ENCODE results near the gene CDRT4.

GRCh38 chr17:15453246-15453645, 14.2 kb downstream of the CDRT4 start:
- TF ChIP-seq CTCF (conservative IDR thresholded peaks at IDR 0.05): no peak
- no peak for TF ChIP-seq EZH2 (IDR thresholded peaks at IDR 0.05; ENCODE audit: low read depth)

All from PC-9 (cell line).